HL-60 (cell line): Measurements from ENCODE around the gene TMIGD2.

Experiments
- CTCF ChIP-seq: IDR thresholded peaks from one replicate; pipeline ENCODE4 v1.5.1; 2011; ENCODE audit warnings: low read length, control low read depth, inconsistent platforms; ENCODE audit not compliant: insufficient read depth
- GABPA ChIP-seq: IDR thresholded peaks from 2 replicates; pipeline ENCODE4 v1.6.1; 2012; ENCODE audit warnings: low read depth
- POLR2AphosphoS5 ChIP-seq: IDR thresholded peaks from 2 replicates; pipeline ENCODE4 v1.6.1; 2012; ENCODE audit warnings: low read depth
- REST ChIP-seq: IDR thresholded peaks from 2 replicates; pipeline ENCODE4 v1.6.1; 2012; ENCODE audit warnings: low read depth; ENCODE audit not compliant: insufficient replicate concordance
- SPI1 ChIP-seq: IDR thresholded peaks from 2 replicates; pipeline ENCODE4 v1.6.1; 2012; ENCODE audit warnings: low read depth, mild to moderate bottlenecking, borderline replicate concordance

GRCh38 chr19:4279530-4280422 lies 22.4 kb downstream of the TMIGD2 start:
- TF ChIP-seq CTCF (no peak), POLR2AphosphoS5 (no peak), REST (no peak), GABPA (no peak), SPI1 (no peak)
